ENCODE results near the gene IPO11.

Gene IPO11

GRCh38 chr5:62373382-62373781, 39.2 kb upstream of the IPO11 start:
- H3K27ac ChIP-seq: no peak overlapping the region
- H3K4me2 ChIP-seq: no peak overlapping the region
- no peaks in the 10 kb centered on the region for H4K20me1 ChIP-seq (ENCODE audit: insufficient read depth)
- no peaks in the 10 kb centered on the region for H3K27me3 ChIP-seq (ENCODE audit: insufficient read depth, low read depth)
- no peak overlapping the region for H3K4me3 ChIP-seq (IDR thresholded peaks at IDR 0.05; ENCODE audit: insufficient read depth, low read depth, low read length)
- H3K79me2 ChIP-seq (ENCODE audit: insufficient read depth, low read depth): no peaks in the 10 kb centered on the region
- H3K4me1 ChIP-seq (ENCODE audit: low read depth, poor library complexity, severe bottlenecking): peaks cover 10% of the 10 kb centered on the region
- H3K9ac ChIP-seq: no peak overlapping the region
- no peak for TF ChIP-seq CTCF (conservative IDR thresholded peaks at IDR 0.05; ENCODE audit: low read depth, low read length)
- no peak overlapping the region for H2AFZ ChIP-seq (ENCODE audit: low read depth)
- H3K36me3 ChIP-seq (ENCODE audit: insufficient read depth): peaks cover 3% of the 10 kb centered on the region; the same call in 1 of the 2 replicates

GRCh38 chr5:62374090-62374489, 38.5 kb upstream of the IPO11 start:
- Histone ChIP-seq H3K4me1 (ENCODE audit: low read depth, poor library complexity, severe bottlenecking) (peaks cover 10% of the 10 kb centered on the region), H3K9ac (no peak overlapping the region), H3K4me2 (no peak overlapping the region), H3K79me2 (ENCODE audit: insufficient read depth, low read depth) (no peaks in the 10 kb centered on the region), H3K27me3 (ENCODE audit: insufficient read depth, low read depth) (no peaks in the 10 kb centered on the region), H3K27ac (no peak overlapping the region), H4K20me1 (ENCODE audit: insufficient read depth) (no peaks in the 10 kb centered on the region), H2AFZ (ENCODE audit: low read depth) (no peak overlapping the region), H3K36me3 (ENCODE audit: insufficient read depth) (peaks cover 6% of the 10 kb centered on the region; the same call in 1 of the 2 replicates), H3K4me3 (IDR thresholded peaks at IDR 0.05; ENCODE audit: insufficient read depth, low read depth, low read length) (no peak overlapping the region)
- no peak for TF ChIP-seq CTCF (conservative IDR thresholded peaks at IDR 0.05; ENCODE audit: low read depth, low read length)

GRCh38 chr5:62375627-62376026, 36.9 kb upstream of the IPO11 start:
- Histone ChIP-seq H3K27me3 (ENCODE audit: insufficient read depth, low read depth) (no peaks in the 10 kb centered on the region), H3K9ac (no peak overlapping the region), H2AFZ (ENCODE audit: low read depth) (no peak overlapping the region), H3K79me2 (ENCODE audit: insufficient read depth, low read depth) (no peaks in the 10 kb centered on the region), H3K4me1 (ENCODE audit: low read depth, poor library complexity, severe bottlenecking) (peaks cover 10% of the 10 kb centered on the region), H3K4me2 (no peak overlapping the region), H3K4me3 (IDR thresholded peaks at IDR 0.05; ENCODE audit: insufficient read depth, low read depth, low read length) (no peak overlapping the region), H3K27ac (no peak overlapping the region), H3K36me3 (ENCODE audit: insufficient read depth) (peaks cover 6% of the 10 kb centered on the region; the same call in 1 of the 2 replicates), H4K20me1 (ENCODE audit: insufficient read depth) (no peaks in the 10 kb centered on the region)
- TF ChIP-seq CTCF (conservative IDR thresholded peaks at IDR 0.05; ENCODE audit: low read depth, low read length): no peak

- TF ChIP-seq CTCF (conservative IDR thresholded peaks at IDR 0.05; ENCODE audit: low read depth, low read length): no peak
- Histone ChIP-seq H3K4me1 (ENCODE audit: low read depth, poor library complexity, severe bottlenecking) (peaks cover 10% of the 10 kb centered on the region), H4K20me1 (ENCODE audit: insufficient read depth) (no peaks in the 10 kb centered on the region), H3K79me2 (ENCODE audit: insufficient read depth, low read depth) (no peaks in the 10 kb centered on the region), H3K4me2 (no peak overlapping the region), H2AFZ (ENCODE audit: low read depth) (no peak overlapping the region), H3K27me3 (ENCODE audit: insufficient read depth, low read depth) (no peaks in the 10 kb centered on the region), H3K36me3 (ENCODE audit: insufficient read depth) (peaks cover 6% of the 10 kb centered on the region; the same call in 1 of the 2 replicates), H3K27ac (peak overlapping the region; percentile 19; the same call in 1 of the 2 replicates), H3K4me3 (IDR thresholded peaks at IDR 0.05; ENCODE audit: insufficient read depth, low read depth, low read length) (no peak overlapping the region), H3K9ac (no peak overlapping the region)
Measured at GRCh38 chr5:62376064-62376463, 36.5 kb upstream of the IPO11 start.
